ENCODE data around the gene PAEP.

The PAEP gene

DNA sequence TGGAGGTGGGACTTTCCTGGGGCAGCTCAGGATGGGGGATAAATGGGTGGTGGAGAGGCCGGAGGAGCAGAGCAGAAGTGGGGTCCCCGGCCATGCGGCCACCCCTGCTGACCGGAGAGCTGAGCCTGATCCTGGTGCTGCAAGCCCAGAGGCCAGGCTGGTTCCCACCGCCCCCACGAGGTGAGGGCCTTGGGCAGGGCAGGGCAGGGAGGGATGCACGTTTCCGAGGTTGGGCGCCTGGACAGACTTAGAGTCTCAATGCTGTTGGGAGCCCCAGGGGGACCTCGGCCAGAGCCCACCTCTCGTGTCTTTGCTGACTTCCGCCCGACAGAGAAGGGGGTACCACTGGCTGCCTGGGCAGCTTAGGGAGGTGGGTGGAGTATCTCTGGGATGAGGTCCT, 10.1 kb upstream of the PAEP start:
- DNase-seq = no peak

GRCh38 chr9:135552021-135552697, 9.4 kb upstream of the PAEP start:
- DNase-seq = no peak

DNA sequence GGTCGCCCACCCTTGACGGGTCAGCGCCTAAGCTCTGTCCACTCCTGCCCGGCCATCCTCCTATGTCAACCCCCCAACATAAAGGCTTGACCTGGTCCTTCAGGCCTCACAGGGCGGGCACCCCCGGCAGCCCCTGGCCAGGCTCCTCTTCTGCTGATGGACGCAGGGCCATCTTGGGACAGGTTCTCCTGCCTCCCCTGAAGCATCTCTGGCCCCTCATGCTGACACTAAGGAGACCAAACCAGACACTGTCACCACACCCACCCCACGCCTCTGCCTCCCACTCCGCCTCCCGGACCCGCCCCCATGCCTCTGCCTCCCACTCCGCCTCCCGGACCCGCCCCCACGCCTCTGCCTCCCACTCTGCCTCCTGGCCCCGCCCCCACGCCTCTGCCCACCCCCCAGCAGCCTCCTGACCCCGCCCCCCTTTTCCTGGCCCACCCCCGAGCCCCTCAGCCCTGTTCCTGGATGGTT, 8.8 kb upstream of the PAEP start:
- no peak for DNase-seq

DNA sequence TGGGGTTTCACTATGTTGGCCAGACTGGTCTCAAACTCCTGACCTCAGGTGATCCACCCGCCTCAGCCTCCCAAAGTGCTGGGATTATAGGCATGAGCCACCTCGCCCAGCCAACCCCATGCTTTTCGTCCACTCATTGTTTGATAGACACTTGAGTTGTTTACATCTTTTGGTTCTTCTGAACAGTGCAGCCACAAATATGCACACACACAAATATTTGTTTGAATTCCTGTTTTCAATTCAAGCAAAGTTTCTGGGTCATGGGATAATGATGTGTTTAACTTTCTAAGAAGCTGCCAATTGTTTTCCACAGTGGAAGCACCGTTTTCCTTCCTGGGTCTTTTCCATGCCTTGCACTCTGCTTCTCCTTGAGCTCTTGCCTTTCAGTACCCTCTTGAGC, 6.8 kb upstream of the PAEP start:
- no peak for DNase-seq

GRCh38 chr9:135555203-135555602, 6.4 kb upstream of the PAEP start:
- no peak for DNase-seq

GRCh38 chr9:135555910-135556309, 5.6 kb upstream of the PAEP start:
- DNase-seq = no peak

DNA sequence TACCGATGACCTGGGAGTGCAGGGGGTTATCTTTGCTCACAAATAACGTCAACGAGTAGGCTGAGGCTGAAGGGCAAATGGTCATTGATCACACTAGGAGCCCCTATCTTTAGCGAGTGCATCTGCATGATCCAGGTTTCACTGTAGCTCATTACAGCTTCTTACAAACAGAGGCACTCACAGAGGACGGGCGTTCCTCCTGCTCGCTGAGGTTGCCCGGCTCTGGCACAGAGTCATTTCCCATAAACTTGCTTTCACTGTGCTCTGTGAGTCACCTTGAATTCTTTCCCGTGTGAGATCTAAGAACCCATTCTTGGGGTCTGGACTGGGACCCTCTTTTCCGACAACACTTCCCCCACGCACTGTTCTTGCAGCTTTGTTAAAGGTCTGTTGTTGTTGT, 1.9 kb upstream of the PAEP start:
- no peak for DNase-seq

DNA sequence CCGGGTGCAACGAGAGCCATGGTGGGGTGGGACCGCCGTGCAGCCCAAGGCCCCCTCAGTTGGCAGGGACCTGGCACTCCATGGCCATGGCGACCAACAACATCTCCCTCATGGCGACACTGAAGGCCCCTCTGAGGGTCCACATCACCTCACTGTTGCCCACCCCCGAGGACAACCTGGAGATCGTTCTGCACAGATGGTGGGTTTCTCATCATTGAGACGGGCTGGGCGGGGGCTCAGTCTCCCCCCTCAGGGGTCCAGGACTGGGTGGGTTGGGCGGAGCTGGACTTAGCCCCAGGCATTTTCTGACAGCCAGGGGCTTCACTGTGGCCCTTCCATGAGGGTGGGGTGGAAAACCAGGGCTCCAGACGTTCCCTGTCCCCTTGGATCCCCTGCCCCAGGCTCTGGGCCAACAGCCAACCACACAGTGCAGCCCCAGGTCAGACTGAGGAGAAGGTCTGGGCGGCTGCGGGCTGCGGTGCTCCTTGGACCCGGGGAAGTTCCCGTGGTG, 734 bp downstream of the PAEP start:
- no peak for DNase-seq

DNA sequence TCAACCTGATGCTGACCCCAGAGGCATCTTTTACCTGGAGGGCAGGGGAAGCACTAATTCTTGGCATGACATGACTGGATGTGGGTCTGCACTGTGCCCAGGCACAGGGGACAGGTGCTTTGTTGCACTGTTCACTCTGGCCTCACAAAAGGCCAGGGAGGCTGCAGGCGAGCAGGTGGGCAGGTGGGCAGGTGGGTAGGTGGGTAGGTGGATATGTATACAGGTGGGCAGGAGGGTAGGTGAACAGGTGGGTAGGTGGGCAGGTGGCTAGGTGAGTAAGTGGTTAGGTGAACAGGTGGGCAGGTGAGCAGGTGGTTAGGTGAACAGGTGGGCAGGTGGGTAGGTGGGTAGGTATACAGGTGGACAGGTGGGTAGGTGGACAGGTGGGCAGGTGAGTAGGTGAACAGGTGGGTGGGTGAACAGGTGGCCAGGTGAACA, 1.5 kb downstream of the PAEP start:
- DNase-seq = no peak

- DNase-seq = no peak
These were observed 2.3 kb downstream of the PAEP start for GRCh38 chr9:135563858-135564257.

- DNase-seq = no peak
These were observed 3.6 kb downstream of the PAEP start for GRCh38 chr9:135565141-135565628.

DNA sequence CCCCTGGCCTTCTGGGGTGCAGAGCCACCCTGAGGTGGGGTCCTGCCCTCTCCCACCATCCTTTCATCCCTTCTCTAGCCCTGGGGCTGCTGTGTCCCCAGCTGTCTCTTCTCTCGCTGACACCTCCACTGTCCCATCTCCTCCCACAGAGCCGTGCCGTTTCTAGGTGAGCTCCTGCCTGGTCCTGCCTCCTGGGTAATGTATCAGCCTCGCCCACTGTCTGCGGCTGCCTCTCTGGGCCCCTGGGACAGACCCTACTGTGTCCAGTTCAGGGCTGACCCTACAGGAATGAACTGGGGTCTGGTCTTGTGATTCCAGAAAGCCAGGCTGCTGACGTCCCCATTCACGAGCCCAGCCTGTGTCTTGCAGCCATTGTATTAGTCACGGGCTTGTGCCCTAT, 4.1 kb downstream of the PAEP start:
- DNase-seq = no peak

- no peak for DNase-seq
These were observed 5.0 kb downstream of the PAEP start for GRCh38 chr9:135566552-135566951.

- no peak for DNase-seq
These were observed 5.8 kb downstream of the PAEP start for GRCh38 chr9:135567311-135567710.

GRCh38 chr9:135568026-135568425, 6.5 kb downstream of the PAEP start:
- no peak for DNase-seq

- DNase-seq = no peak
These were observed 8.9 kb downstream of the PAEP start for GRCh38 chr9:135570456-135570855.

- DNase-seq = no peak
These were observed 10.7 kb downstream of the PAEP start for GRCh38 chr9:135572233-135572632.

DNA sequence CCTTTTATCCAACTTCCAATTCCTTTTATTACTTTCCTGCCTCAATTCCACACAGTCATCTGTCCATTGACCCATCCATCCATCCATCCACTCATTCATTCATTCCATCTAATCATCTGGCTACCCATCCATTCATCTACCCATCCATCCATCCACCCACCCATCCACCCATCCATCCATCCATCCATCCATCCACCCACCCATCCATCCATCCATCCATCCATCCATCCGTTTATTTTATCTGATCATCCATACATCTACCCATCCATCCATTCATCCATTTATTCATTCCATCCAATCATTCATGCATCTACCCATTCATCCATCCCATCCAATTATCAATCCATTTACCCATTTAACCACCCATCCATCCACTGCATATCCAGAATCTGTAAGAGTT, 11.6 kb downstream of the PAEP start:
- DNase-seq = no peak

GRCh38 chr9:135574331-135574730, 12.8 kb downstream of the PAEP start:
- no peak for DNase-seq

- no peak for DNase-seq
These were observed 13.4 kb downstream of the PAEP start for GRCh38 chr9:135574943-135575342.

- DNase-seq = no peak
These were observed 14.6 kb downstream of the PAEP start for GRCh38 chr9:135575995-135576631.

- no peak for DNase-seq
These were observed 15.7 kb downstream of the PAEP start for GRCh38 chr9:135577256-135577655.

- no peak for DNase-seq
These were observed 17.8 kb downstream of the PAEP start for GRCh38 chr9:135579356-135579755.

- DNase-seq = no peak
These were observed 18.5 kb downstream of the PAEP start for GRCh38 chr9:135579889-135580660.

Data from NCI-H1048 (cell line).